HG03097 (cell line): ENCODE measurements around the gene YPEL1.

Experiments
- ATAC-seq: cut with Tn5 transposase; IDR thresholded peaks from one replicate; pipeline ENCODE4 v1.9.1; 2021; ENCODE audit not compliant: unreplicated experiment, low FRiP score

Gene YPEL1

GRCh38 chr22:21735200-21736083 is at the start of gene YPEL1:
YPEL1 (minus strand) TSS chr22:21735794; CDS start chr22:21710744, 25,050 bp downstream.
- peak; percentile 77 for ATAC-seq

- no peak for ATAC-seq
Measured at GRCh38 chr22:21780259-21780658, 44.7 kb upstream of the YPEL1 start.

GRCh38 chr22:21779444-21779843 is 43.9 kb upstream of the YPEL1 start:
- no peak for ATAC-seq

GRCh38 chr22:21778705-21779363 is 43.2 kb upstream of the YPEL1 start:
- ATAC-seq: no peak

GRCh38 chr22:21771631-21771976 is 36.0 kb upstream of the YPEL1 start:
- no peak for ATAC-seq

- ATAC-seq: no peak
Measured at GRCh38 chr22:21768435-21768834, 32.8 kb upstream of the YPEL1 start.

- ATAC-seq: peak; percentile 56
Measured at GRCh38 chr22:21766691-21767462, 31.3 kb upstream of the YPEL1 start.

GRCh38 chr22:21765909-21766529 is 30.4 kb upstream of the YPEL1 start:
- no peak for ATAC-seq

- ATAC-seq: no peak
Measured at GRCh38 chr22:21764038-21764804, 28.6 kb upstream of the YPEL1 start.

- no peak for ATAC-seq
Measured at GRCh38 chr22:21762712-21763581, 27.4 kb upstream of the YPEL1 start.

GRCh38 chr22:21761994-21762680 is 26.5 kb upstream of the YPEL1 start:
- no peak for ATAC-seq

- no peak for ATAC-seq
Measured at GRCh38 chr22:21761086-21761485, 25.5 kb upstream of the YPEL1 start.

- no peak for ATAC-seq
Measured at GRCh38 chr22:21760640-21761039, 25.0 kb upstream of the YPEL1 start.

GRCh38 chr22:21759646-21760376 is 24.2 kb upstream of the YPEL1 start:
- no peak for ATAC-seq

GRCh38 chr22:21759093-21759492 is 23.5 kb upstream of the YPEL1 start:
- no peak for ATAC-seq

GRCh38 chr22:21758091-21758864 is 22.7 kb upstream of the YPEL1 start:
- ATAC-seq: no peak

- ATAC-seq: no peak
Measured at GRCh38 chr22:21755851-21756284, 20.3 kb upstream of the YPEL1 start.
